Type B pancreatic cell (in vitro differentiated cells): ENCODE measurements around the gene CFAP410. TPM values are rescaled to one million over a fixed set of nuclear protein-coding genes. Genes with fewer than 3 reads are reported as not detected.

Experiments
- DNase-seq: peaks from one replicate; pipeline ENCODE4 v3.0.0; 2021; ENCODE audit warnings: mixed read lengths; ENCODE audit not compliant: unreplicated experiment; ENCODE audit errors: extremely low spot score
- H3K27ac Mint-ChIP-seq: 2 replicates; pipeline ENCODE4 v1.8.0; 2021; ENCODE audit warnings: mild to moderate bottlenecking, mixed read lengths
- H3K27me3 Mint-ChIP-seq: 2 replicates; pipeline ENCODE4 v1.8.0; 2021; ENCODE audit warnings: mixed read lengths
- H3K36me3 Mint-ChIP-seq: 2 replicates; pipeline ENCODE4 v1.8.0; 2021; ENCODE audit warnings: mixed read lengths
- H3K4me1 Mint-ChIP-seq: one replicate; pipeline ENCODE4 v1.8.0; 2021; ENCODE audit warnings: mixed read lengths; ENCODE audit not compliant: unreplicated experiment
- H3K4me3 Mint-ChIP-seq: 2 replicates; pipeline ENCODE4 v1.8.0; 2021; ENCODE audit warnings: mild to moderate bottlenecking, mixed read lengths
- H3K9me3 Mint-ChIP-seq: 2 replicates; pipeline ENCODE4 v1.8.0; 2021; ENCODE audit warnings: mixed read lengths
- CTCF ChIP-seq: fragments of 200-600 bp; sonication (generic); conservative IDR thresholded peaks from 2 replicates; pipeline ENCODE4 v1.5.0; 2021; ENCODE audit warnings: antibody characterized with exemption, mild to moderate bottlenecking
- total RNA-seq: library from RNA; stranded (reverse); gene quantifications from 2 replicates; pipeline ENCODE4 v1.2.1, GENCODE V29; 2021; ENCODE audit warnings: low replicate concordance

Gene CFAP410
- total RNA-seq, 1 donor from 2014 or later = 15.1 TPM

GRCh38 chr21:44372616-44373015, 33.4 kb upstream of the CFAP410 start:
- no peaks in the 10 kb centered on the region for H3K36me3 Mint-ChIP-seq
- H3K27ac Mint-ChIP-seq = no peak overlapping the region
- peaks cover 6% of the 10 kb centered on the region for H3K9me3 Mint-ChIP-seq
- H3K27me3 Mint-ChIP-seq = peaks cover 42% of the 10 kb centered on the region
- TF ChIP-seq CTCF = no peak
- H3K4me1 Mint-ChIP-seq = no peaks in the 10 kb centered on the region
- no peak overlapping the region for H3K4me3 Mint-ChIP-seq
- DNase-seq = peak; percentile 50

DNA sequence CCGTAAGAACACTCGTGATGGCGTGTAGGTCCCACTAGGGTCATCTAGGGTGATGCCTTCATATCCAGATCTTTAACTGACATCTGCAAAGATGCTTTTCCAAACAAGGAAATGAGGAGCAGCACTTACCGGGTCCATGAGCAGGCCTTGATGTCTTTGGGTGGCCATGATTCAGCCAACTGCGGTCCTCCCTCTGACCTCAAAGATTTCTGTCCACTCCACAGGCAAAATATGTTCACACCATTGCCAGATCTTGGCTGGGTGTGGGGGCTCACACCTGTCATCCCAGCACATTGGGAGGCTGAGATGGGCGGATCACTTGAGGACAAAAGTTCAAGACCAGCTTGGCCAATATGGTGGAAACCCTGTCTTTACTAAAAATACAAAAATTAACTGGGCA, 32.4 kb upstream of the CFAP410 start:
- no peak overlapping the region for H3K27ac Mint-ChIP-seq
- no peaks in the 10 kb centered on the region for H3K36me3 Mint-ChIP-seq
- peaks cover 39% of the 10 kb centered on the region for H3K27me3 Mint-ChIP-seq
- TF ChIP-seq CTCF = no peak
- no peak overlapping the region for H3K4me3 Mint-ChIP-seq
- H3K9me3 Mint-ChIP-seq = peaks cover 6% of the 10 kb centered on the region
- DNase-seq = no peak
- no peaks in the 10 kb centered on the region for H3K4me1 Mint-ChIP-seq

DNA sequence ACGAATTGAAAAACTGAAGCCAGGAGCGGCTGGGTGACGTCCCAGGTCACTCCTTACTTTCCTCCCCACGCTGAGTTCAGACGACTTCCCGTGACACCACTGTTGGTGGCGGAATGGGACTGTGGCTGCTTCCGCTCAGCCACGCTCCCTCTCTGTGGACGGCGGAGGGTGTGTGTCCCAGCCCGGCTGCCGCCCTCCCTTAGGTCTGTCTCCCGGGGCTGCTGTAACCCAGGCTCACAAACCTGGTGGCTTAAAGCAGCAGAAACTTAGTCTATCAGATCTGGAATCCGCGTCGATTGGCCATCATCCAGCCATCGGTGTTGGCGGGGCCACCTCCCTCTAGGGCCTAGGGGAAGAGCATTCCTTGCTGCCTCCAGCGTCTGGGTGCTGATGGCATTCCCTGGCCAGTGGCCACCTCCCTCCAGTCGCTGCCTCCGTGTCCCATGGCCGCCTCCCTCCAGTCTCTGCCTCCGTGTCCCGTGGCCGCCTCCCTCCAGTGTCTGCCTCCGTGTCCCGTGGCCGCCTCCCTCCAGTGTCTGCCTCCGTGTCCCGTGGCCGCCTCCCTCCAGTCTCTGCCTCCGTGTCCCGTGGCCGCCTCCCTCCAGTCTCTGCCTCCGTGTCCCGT, 31.7 kb upstream of the CFAP410 start:
- peaks cover 39% of the 10 kb centered on the region for H3K27me3 Mint-ChIP-seq
- H3K4me1 Mint-ChIP-seq = no peaks in the 10 kb centered on the region
- no peak overlapping the region for H3K4me3 Mint-ChIP-seq
- peaks cover 6% of the 10 kb centered on the region for H3K9me3 Mint-ChIP-seq
- H3K36me3 Mint-ChIP-seq = no peaks in the 10 kb centered on the region
- DNase-seq = peak; percentile 56
- no peak for TF ChIP-seq CTCF
- H3K27ac Mint-ChIP-seq = no peak overlapping the region

GRCh38 chr21:44370027-44370735, 31.0 kb upstream of the CFAP410 start:
- H3K36me3 Mint-ChIP-seq = no peaks in the 10 kb centered on the region
- peaks cover under 1% of the 10 kb centered on the region for H3K9me3 Mint-ChIP-seq
- H3K4me3 Mint-ChIP-seq = no peak overlapping the region
- H3K27ac Mint-ChIP-seq = no peak overlapping the region
- peaks cover 39% of the 10 kb centered on the region for H3K27me3 Mint-ChIP-seq
- H3K4me1 Mint-ChIP-seq = no peaks in the 10 kb centered on the region
- TF ChIP-seq CTCF = no peak
- DNase-seq = peak; percentile 69

- TF ChIP-seq CTCF = no peak
- Mint-ChIP-seq H3K4me1 (no peaks in the 10 kb centered on the region), H3K36me3 (no peaks in the 10 kb centered on the region), H3K27ac (no peak overlapping the region), H3K9me3 (no peaks in the 10 kb centered on the region), H3K27me3 (peaks cover 38% of the 10 kb centered on the region), H3K4me3 (no peak overlapping the region)
- peak; percentile 64 for DNase-seq
These were observed 29.7 kb upstream of the CFAP410 start for GRCh38 chr21:44368711-44369446.
